Measurements from ENCODE around the gene CPNE5.

DNA sequence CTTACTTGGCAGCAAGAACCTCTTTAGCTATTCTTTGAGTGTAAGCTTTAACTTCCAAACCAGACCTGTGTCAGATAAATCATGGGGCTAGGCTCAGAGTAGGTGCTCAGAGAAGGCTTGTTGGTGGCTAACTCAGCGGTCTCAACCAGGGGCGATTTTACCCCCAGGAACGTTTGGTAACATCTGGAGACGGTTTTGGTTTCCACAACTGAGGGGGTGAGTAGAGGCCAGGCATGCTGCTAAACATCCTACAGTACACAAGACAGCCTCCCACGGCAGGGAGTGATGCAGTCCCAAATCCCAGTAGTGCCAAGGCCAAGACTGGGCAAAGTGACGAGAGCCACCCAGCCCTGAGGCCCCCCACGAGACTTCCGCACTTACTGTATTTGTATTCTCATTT, 82.5 kb downstream of the CPNE5 start:
- TF ChIP-seq FOXK2 (IDR thresholded peaks at IDR 0.05) (no peak), FOXM1 (IDR thresholded peaks at IDR 0.05; ENCODE audit: borderline replicate concordance) (no peak), ARNT (IDR thresholded peaks at IDR 0.05) (no peak), SP1 (IDR thresholded peaks at IDR 0.05) (no peak), HDGF (IDR thresholded peaks at IDR 0.05; ENCODE audit: borderline replicate concordance) (no peak)
- TF ChIP-seq, protein P1, sequence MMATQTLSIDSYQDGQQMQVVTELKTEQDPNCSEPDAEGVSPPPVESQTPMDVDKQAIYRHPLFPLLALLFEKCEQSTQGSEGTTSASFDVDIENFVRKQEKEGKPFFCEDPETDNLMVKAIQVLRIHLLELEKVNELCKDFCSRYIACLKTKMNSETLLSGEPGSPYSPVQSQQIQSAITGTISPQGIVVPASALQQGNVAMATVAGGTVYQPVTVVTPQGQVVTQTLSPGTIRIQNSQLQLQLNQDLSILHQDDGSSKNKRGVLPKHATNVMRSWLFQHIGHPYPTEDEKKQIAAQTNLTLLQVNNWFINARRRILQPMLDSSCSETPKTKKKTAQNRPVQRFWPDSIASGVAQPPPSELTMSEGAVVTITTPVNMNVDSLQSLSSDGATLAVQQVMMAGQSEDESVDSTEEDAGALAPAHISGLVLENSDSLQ (IDR thresholded peaks at IDR 0.05): no peak
